Measurements from ENCODE around the gene RALGAPA1.

- TF ChIP-seq CTCF (IDR thresholded peaks at IDR 0.05; ENCODE audit: poor library complexity) (no peak), EZH2 (IDR thresholded peaks at IDR 0.05; ENCODE audit: borderline replicate concordance) (no peak)
These were observed 114.0 kb downstream of the RALGAPA1 start for GRCh38 chr14:35695072-35695471.

Measured in hepatocyte (in vitro differentiated cells).